Stimulated activated naive CD4-positive, alpha-beta T cell (primary cell): ENCODE results near the gene C14orf93.

Source experiments
- DNase-seq, 6 experiments: peaks; one replicate each; lab custom pipeline; 2025; lab: John Stamatoyannopoulos, UW

The C14orf93 gene

GRCh38 chr14:23045419-23046357, 35.7 kb upstream of the C14orf93 start:
- DNase-seq: no peak

GRCh38 chr14:23044840-23045239, 34.9 kb upstream of the C14orf93 start:
- no peak for DNase-seq

GRCh38 chr14:23043754-23044153, 33.8 kb upstream of the C14orf93 start:
- DNase-seq: no peak

GRCh38 chr14:23043145-23043544, 33.2 kb upstream of the C14orf93 start:
- no peak for DNase-seq

- no peak for DNase-seq
Measured at GRCh38 chr14:23042162-23042965, 32.4 kb upstream of the C14orf93 start, which contains the start of gene PSMB11. Gene PSMB11 (plus strand): TSS chr14:23042212. CDS start chr14:23042226, 14 bp downstream.

GRCh38 chr14:23041729-23042128, 31.8 kb upstream of the C14orf93 start:
- no peak for DNase-seq

GRCh38 chr14:23040100-23040499, 30.2 kb upstream of the C14orf93 start:
- DNase-seq: no peak

GRCh38 chr14:23035303-23036144, 25.6 kb upstream of the C14orf93 start:
- DNase-seq: no peak

- no peak for DNase-seq
Measured at GRCh38 chr14:23034498-23035302, 24.8 kb upstream of the C14orf93 start, which contains the start of gene PSMB5. Gene PSMB5 (minus strand): TSS chr14:23034900. CDS start chr14:23034881, 19 bp downstream.

- no peak for DNase-seq
Measured at GRCh38 chr14:23033801-23034497, 24.0 kb upstream of the C14orf93 start.

GRCh38 chr14:23033251-23033727, 23.3 kb upstream of the C14orf93 start:
- no peak for DNase-seq

GRCh38 chr14:23030936-23031335, 21.0 kb upstream of the C14orf93 start:
- no peak for DNase-seq

- peak in 4 of 6 experiments; percentile 16 to 64 (median 60) for DNase-seq
Measured at GRCh38 chr14:23028799-23029198, 18.9 kb upstream of the C14orf93 start.

- DNase-seq: peak in 1 of 6 experiments; percentile 10
Measured at GRCh38 chr14:23025151-23025814, 15.3 kb upstream of the C14orf93 start.

GRCh38 chr14:23024612-23025075, 14.7 kb upstream of the C14orf93 start:
- no peak for DNase-seq

- DNase-seq: no peak
Measured at GRCh38 chr14:23023795-23024152, 13.8 kb upstream of the C14orf93 start.

- DNase-seq: peak in 3 of 6 experiments; percentile 12 to 19 (median 14)
Measured at GRCh38 chr14:23023022-23023794, 13.3 kb upstream of the C14orf93 start.

GRCh38 chr14:23021889-23022442, 12.0 kb upstream of the C14orf93 start:
- DNase-seq: no peak
